Measurements from ENCODE around the gene SP1.
"Not testable (repeated sequence)": the region's sequence is repeated elsewhere in the genome, so short reads cannot be mapped to it uniquely, and the experiment has no call there.

Gene SP1

DNA sequence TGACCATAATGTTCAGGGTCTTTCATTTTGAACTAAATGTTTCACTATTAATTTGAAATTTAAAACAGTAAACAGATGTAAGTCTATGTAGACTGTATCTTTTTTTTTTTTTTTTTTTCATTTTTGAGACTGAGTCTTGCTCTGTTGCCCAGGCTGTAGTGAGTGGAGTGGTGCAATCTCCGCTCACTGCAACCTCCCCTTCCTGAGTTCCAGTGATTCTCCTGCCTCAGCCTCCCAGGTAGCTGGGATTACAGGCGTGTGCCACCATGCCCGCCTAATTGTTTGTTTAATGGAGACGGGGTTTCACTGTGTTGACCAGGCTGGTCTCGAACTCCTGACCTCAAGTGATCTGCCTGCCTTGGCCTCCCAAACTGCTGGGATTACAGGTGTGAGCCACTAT lies 6.4 kb downstream of the SP1 start:
- H3K27ac ChIP-seq (ENCODE audit: low read length), result not testable (repeated sequence)

DNA sequence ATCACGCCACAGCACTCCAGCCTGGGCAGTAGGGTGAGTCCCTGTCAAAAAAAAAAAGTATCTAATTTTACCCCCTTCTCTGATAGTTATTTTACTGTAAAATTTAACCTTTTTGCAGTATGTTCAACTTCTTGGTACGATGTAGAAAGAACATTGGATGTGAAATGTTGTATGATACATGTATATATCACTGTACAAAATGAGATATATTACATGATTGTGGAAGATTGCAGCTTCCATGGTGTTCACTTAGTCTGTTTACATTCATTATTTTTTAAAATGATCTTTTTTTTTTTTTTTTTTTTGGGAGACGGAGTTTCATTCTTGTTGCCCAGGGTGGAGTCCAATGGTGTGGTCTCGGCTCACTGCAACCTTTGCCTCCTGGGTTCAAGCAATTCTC lies 9.0 kb downstream of the SP1 start:
- Histone ChIP-seq H3K9me3 (ENCODE audit: insufficient read depth, low read depth, low read length) (no peaks in the 10 kb centered on the region), H3K4me3 (ENCODE audit: low read length) (no peak overlapping the region), H3K36me3 (ENCODE audit: insufficient read depth, low read depth, low read length) (peaks cover 44% of the 10 kb centered on the region), H3K27me3 (ENCODE audit: insufficient read depth, low read length) (no peaks in the 10 kb centered on the region), H3K27ac (ENCODE audit: low read length) (no peak overlapping the region), H3K9ac (ENCODE audit: low read depth, low read length) (no peak overlapping the region), H3K4me1 (ENCODE audit: insufficient read depth, low read length) (no peaks in the 10 kb centered on the region)

More for the DNA sequence above, 6.4 kb downstream of the SP1 start:
- 0 out of 2 replicates have a peak overlapping the region, but pooled peaks have one; percentile 34 for H3K4me3 ChIP-seq (ENCODE audit: low read length)
- H3K4me1 ChIP-seq (ENCODE audit: insufficient read depth, low read length); H3K27me3 ChIP-seq (ENCODE audit: insufficient read depth, low read length); H3K9me3 ChIP-seq (ENCODE audit: insufficient read depth, low read depth, low read length); H3K9ac ChIP-seq (ENCODE audit: low read depth, low read length): not testable (repeated sequence)
- peaks cover 69% of the 10 kb centered on the region for H3K36me3 ChIP-seq (ENCODE audit: insufficient read depth, low read depth, low read length)

DNA sequence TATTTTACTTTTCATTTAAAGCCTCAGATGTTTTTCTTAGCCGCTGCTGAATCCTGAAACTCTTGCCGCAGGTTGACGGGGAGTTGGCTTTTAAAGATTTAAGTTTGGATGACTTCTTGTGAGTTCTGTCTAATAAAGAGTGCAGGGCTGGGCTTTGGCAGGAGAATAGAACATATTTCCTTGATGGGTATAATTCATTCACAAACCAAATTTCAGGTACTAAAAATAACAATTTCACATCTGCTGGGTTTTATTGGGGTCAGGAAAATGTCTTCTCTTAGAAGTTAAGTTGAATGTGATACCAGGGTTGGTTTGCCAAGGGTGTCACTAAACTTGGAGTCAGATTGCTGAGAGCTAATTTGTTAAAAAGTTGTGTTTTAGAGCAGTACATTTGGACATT lies 9.7 kb downstream of the SP1 start:
- H3K36me3 ChIP-seq (ENCODE audit: insufficient read depth, low read depth, low read length), result peaks cover 39% of the 10 kb centered on the region
- H3K9me3 ChIP-seq (ENCODE audit: insufficient read depth, low read depth, low read length), result no peaks in the 10 kb centered on the region
- no peaks in the 10 kb centered on the region for H3K27me3 ChIP-seq (ENCODE audit: insufficient read depth, low read length)
- H3K4me3 ChIP-seq (ENCODE audit: low read length), result no peak overlapping the region
- no peak overlapping the region for H3K27ac ChIP-seq (ENCODE audit: low read length)
- no peak overlapping the region for H3K9ac ChIP-seq (ENCODE audit: low read depth, low read length)
- no peaks in the 10 kb centered on the region for H3K4me1 ChIP-seq (ENCODE audit: insufficient read depth, low read length)

DNA sequence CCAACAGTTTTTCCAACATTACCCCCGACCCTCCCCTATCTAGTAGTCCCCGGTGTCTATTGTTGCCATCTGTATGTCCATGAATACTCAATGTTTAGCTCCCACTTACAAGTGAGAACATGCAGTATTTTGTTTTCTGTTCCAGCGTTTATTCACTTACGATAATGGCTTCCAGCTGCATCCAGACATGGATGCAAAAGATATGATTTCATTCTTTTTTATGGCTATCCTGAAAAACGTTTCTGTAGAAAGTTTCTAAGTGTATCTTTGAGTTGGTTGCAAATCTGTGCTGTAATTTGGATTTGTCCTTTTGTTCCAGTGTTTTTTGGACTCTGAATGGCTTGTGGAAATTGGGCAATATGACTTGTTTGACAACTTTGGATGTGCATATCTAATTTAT lies 11.7 kb downstream of the SP1 start:
- H3K27ac ChIP-seq (ENCODE audit: low read length), result no peak overlapping the region
- H3K4me3 ChIP-seq (ENCODE audit: low read length), result no peak overlapping the region
- no peaks in the 10 kb centered on the region for H3K27me3 ChIP-seq (ENCODE audit: insufficient read depth, low read length)
- H3K9ac ChIP-seq (ENCODE audit: low read depth, low read length), result no peak overlapping the region
- no peaks in the 10 kb centered on the region for H3K4me1 ChIP-seq (ENCODE audit: insufficient read depth, low read length)
- peaks cover 29% of the 10 kb centered on the region for H3K36me3 ChIP-seq (ENCODE audit: insufficient read depth, low read depth, low read length)
- H3K9me3 ChIP-seq (ENCODE audit: insufficient read depth, low read depth, low read length), result no peaks in the 10 kb centered on the region

DNA sequence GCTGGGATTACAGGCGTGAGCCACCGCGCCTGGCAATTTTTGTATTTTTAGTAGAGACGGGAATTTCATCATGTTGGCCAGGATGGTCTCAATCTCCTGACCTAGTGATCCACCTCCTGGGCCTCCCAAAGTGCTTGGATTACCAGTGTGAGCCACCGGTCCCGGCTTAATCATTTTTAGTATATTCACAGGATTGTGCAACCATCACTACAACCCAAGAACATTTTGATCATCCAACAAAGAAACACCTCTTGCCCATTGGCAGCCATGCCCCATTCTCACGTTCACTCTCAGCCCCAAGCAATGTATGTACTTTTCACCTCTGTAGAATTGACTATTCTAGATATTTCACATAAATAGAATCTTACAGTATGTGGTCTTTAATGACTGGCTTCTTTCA lies 19.9 kb downstream of the SP1 start:
- H3K9me3 ChIP-seq (ENCODE audit: insufficient read depth, low read depth, low read length), result no peaks in the 10 kb centered on the region
- H3K27ac ChIP-seq (ENCODE audit: low read length), result no peak overlapping the region
- no peak overlapping the region for H3K4me3 ChIP-seq (ENCODE audit: low read length)
- H3K36me3 ChIP-seq (ENCODE audit: insufficient read depth, low read depth, low read length), result peaks cover 6% of the 10 kb centered on the region
- H3K4me1 ChIP-seq (ENCODE audit: insufficient read depth, low read length), result no peaks in the 10 kb centered on the region
- no peak overlapping the region for H3K9ac ChIP-seq (ENCODE audit: low read depth, low read length)
- no peaks in the 10 kb centered on the region for H3K27me3 ChIP-seq (ENCODE audit: insufficient read depth, low read length)

DNA sequence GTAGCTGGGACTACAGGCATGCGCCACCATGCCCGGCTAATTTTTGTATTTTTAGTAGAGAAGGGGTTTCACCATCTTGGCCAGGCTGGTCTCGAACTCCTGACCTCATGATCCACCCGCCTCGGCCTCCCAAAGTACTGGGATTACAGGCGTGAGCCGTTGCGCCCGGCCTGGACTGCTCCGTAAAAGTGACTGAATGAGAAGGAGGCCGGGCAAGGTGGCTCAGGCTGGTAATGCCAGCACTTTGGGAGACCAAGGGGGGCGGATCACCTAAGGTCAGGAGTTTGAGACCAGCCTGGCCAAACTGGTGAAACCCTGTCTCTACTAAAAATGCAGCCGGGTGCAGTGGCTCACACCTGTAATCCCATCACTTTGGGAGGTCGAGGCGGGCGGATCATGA lies 22.4 kb downstream of the SP1 start:
- not testable (repeated sequence) for H3K4me1 ChIP-seq (ENCODE audit: insufficient read depth, low read length)

DNA sequence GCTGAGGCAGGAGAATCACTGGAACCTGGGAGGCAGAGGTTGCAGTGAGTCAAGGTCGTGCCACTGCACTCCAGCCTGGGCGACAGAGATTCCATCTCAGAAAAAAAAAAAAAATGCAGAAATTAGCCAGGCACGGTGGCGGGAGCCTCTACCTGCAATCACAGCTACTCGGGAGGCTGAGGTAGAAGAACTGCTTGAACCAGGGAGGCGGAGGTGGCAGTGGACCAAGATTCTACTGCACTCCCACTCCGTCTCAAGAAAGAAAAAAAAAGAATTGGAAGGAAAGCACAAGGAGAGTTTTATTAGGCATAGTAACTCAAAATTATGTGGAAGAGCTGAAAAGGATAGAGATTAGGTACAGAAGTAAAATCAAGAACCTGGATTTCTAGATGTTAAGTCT lies 22.9 kb downstream of the SP1 start:
- Histone ChIP-seq H3K9me3 (ENCODE audit: insufficient read depth, low read depth, low read length) (no peaks in the 10 kb centered on the region), H3K27me3 (ENCODE audit: insufficient read depth, low read length) (no peaks in the 10 kb centered on the region), H3K27ac (ENCODE audit: low read length) (no peak overlapping the region), H3K36me3 (ENCODE audit: insufficient read depth, low read depth, low read length) (peaks cover 19% of the 10 kb centered on the region), H3K9ac (ENCODE audit: low read depth, low read length) (no peak overlapping the region), H3K4me1 (ENCODE audit: insufficient read depth, low read length) (no peaks in the 10 kb centered on the region), H3K4me3 (ENCODE audit: low read length) (no peak overlapping the region)

More for the DNA sequence above, 22.4 kb downstream of the SP1 start:
- not testable (repeated sequence) for H3K27ac ChIP-seq (ENCODE audit: low read length); H3K9ac ChIP-seq (ENCODE audit: low read depth, low read length); H3K4me3 ChIP-seq (ENCODE audit: low read length); H3K27me3 ChIP-seq (ENCODE audit: insufficient read depth, low read length); H3K9me3 ChIP-seq (ENCODE audit: insufficient read depth, low read depth, low read length)
- H3K36me3 ChIP-seq (ENCODE audit: insufficient read depth, low read depth, low read length), result peaks cover 19% of the 10 kb centered on the region

DNA sequence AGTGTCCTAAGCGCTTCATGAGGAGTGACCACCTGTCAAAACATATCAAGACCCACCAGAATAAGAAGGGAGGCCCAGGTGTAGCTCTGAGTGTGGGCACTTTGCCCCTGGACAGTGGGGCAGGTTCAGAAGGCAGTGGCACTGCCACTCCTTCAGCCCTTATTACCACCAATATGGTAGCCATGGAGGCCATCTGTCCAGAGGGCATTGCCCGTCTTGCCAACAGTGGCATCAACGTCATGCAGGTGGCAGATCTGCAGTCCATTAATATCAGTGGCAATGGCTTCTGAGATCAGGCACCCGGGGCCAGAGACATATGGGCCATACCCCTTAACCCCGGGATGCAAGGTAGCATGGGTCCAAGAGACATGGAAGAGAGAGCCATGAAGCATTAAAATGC lies 31.0 kb downstream of the SP1 start:
- H3K4me1 ChIP-seq (ENCODE audit: insufficient read depth, low read length), result peaks cover 9% of the 10 kb centered on the region
- no peaks in the 10 kb centered on the region for H3K9me3 ChIP-seq (ENCODE audit: insufficient read depth, low read depth, low read length)
- no peaks in the 10 kb centered on the region for H3K27me3 ChIP-seq (ENCODE audit: insufficient read depth, low read length)
- H3K4me3 ChIP-seq (ENCODE audit: low read length), result no peak overlapping the region
- H3K36me3 ChIP-seq (ENCODE audit: insufficient read depth, low read depth, low read length), result peaks cover 69% of the 10 kb centered on the region
- no peak overlapping the region for H3K9ac ChIP-seq (ENCODE audit: low read depth, low read length)
- H3K27ac ChIP-seq (ENCODE audit: low read length), result no peak overlapping the region

DNA sequence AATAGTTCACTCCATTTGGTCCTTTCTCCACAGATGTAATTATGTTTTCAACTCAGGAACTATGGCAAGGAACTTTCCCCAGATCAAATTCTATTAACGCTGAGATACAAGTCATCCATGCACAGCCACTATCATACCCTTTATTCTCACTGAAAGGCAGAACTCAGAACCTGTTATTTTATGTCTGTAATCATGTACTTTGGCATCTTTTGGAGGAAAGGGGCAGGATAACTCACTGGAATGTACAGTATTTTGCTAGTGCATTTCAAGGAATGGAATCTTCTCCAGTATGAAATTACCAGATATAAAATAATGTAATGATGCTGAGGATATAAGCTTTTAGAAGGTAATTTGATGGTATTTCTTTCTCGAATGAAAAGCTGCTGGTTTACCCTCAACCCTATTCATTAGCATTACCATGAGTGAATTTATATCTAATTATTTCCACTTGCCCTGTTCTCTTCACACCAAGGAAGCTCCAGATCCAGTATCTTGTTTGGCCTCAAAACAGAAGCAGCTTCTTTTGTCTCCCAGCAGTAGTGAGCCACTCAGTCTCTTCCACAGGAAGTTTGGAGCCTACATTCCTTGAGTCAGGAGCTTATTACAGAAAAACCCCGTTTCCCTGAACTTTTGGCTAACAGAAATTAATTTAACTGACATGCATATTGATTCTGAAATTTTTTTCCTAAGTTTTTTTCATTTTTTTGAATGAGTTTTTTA lies 33.7 kb downstream of the SP1 start:
- Histone ChIP-seq H3K4me3 (ENCODE audit: low read length) (no peak overlapping the region), H3K27ac (ENCODE audit: low read length) (no peak overlapping the region), H3K9me3 (ENCODE audit: insufficient read depth, low read depth, low read length) (no peaks in the 10 kb centered on the region), H3K27me3 (ENCODE audit: insufficient read depth, low read length) (no peaks in the 10 kb centered on the region), H3K4me1 (ENCODE audit: insufficient read depth, low read length) (peaks cover 13% of the 10 kb centered on the region), H3K36me3 (ENCODE audit: insufficient read depth, low read depth, low read length) (peaks cover 55% of the 10 kb centered on the region), H3K9ac (ENCODE audit: low read depth, low read length) (no peak overlapping the region)

DNA sequence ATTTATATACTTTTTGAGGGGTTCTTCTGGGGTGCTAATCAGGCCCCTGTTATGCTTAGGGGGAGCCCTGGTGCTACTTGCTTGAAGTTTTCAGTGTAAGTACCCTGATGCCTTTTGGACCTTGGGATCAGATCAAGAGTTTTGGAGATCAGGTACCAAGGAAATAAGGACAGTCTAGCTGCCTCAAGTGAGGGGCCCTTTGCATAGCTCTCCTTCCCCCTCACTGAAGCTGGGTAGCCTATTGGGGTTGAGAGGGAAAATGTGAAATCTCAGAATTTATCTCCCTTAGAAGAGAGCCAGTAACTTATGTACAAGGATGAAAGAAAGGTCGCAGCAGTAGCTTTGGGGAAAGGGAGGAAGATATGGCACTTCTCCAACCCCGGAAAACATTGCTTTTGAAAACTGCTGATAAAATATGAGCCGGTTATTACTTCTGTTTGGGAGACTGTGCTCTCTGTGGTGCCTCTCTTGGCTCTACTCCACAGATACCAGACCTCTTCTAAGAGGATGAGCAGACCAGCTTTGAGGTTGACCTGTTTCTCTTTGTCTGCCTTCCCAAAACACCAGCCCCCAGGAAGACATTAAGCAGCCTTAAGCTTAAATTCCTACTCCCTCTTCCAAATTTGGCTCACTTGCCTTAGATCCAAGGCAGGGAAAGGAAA lies 34.9 kb downstream of the SP1 start:
- no peak overlapping the region for H3K27ac ChIP-seq (ENCODE audit: low read length)
- peaks cover 42% of the 10 kb centered on the region for H3K36me3 ChIP-seq (ENCODE audit: insufficient read depth, low read depth, low read length)
- H3K27me3 ChIP-seq (ENCODE audit: insufficient read depth, low read length), result no peaks in the 10 kb centered on the region
- H3K9ac ChIP-seq (ENCODE audit: low read depth, low read length), result no peak overlapping the region
- peaks cover 13% of the 10 kb centered on the region for H3K4me1 ChIP-seq (ENCODE audit: insufficient read depth, low read length)
- no peaks in the 10 kb centered on the region for H3K9me3 ChIP-seq (ENCODE audit: insufficient read depth, low read depth, low read length)
- no peak overlapping the region for H3K4me3 ChIP-seq (ENCODE audit: low read length)

DNA sequence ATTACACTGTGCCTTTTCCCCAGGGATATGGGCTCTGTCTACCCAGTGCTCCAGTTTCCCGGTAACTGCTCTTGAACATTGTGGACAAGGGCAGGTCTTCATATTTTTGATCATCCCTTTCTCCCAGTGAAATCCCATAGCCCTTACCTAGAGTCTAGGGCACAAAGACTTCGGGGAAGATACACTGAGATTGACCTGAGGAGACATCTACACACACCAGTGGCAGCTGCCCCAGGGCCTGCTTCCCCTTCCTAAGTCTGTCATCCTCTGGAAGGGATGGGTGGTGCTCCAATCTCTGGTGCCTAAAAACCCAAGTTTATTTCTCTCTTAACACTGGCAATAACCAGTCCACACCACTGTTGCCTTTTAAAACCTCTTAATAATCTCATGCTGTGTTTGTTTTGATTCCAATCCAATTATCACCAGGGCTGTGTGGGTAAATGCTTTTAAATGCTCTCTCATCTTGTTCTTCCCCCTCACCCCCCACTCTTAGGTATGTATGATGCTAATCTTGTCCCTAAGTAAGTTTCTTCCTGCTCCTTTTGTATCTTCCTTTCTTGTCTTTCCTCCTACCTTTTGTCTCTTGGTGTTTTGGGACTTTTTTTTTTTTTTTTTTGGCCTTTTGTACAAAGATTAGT lies 35.9 kb downstream of the SP1 start:
- peaks cover 17% of the 10 kb centered on the region for H3K4me1 ChIP-seq (ENCODE audit: insufficient read depth, low read length)
- not testable (repeated sequence) for H3K9me3 ChIP-seq (ENCODE audit: insufficient read depth, low read depth, low read length); H3K27me3 ChIP-seq (ENCODE audit: insufficient read depth, low read length); H3K9ac ChIP-seq (ENCODE audit: low read depth, low read length); H3K4me3 ChIP-seq (ENCODE audit: low read length); H3K27ac ChIP-seq (ENCODE audit: low read length)
- H3K36me3 ChIP-seq (ENCODE audit: insufficient read depth, low read depth, low read length), result peaks cover 32% of the 10 kb centered on the region

DNA sequence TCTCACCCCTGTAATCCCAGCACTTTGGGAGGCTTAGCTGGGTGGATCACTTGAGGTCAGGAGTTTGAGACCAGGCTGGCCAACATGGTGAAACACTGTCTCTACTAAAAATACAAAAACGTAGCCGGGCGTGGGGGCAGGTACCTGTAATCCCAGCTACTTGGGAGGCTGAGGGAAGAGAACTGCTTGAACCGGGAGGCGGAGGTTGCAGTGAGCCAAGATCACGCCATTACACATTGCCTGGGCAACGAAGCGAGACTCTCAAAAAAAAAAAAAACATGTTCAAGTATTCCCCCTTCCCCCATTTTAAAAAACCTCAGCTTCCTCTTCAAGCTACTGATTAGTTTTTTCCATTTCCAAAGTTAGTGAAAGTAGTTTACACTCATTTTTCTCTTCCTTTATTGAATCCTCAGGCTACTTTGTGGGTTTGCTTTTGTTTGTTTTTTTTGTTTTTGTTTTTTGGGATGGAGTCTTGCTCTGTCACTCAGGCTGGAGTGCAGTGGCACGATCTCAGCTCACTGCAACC lies 37.4 kb downstream of the SP1 start:
- H3K27me3 ChIP-seq (ENCODE audit: insufficient read depth, low read length); H3K27ac ChIP-seq (ENCODE audit: low read length); H3K4me3 ChIP-seq (ENCODE audit: low read length); H3K9ac ChIP-seq (ENCODE audit: low read depth, low read length); H3K9me3 ChIP-seq (ENCODE audit: insufficient read depth, low read depth, low read length): not testable (repeated sequence)
- Histone ChIP-seq H3K4me1 (ENCODE audit: insufficient read depth, low read length) (peaks cover 17% of the 10 kb centered on the region), H3K36me3 (ENCODE audit: insufficient read depth, low read depth, low read length) (peaks cover 18% of the 10 kb centered on the region)
